Activated effector memory CD4-positive, alpha-beta T cell treated with anti-CD3 and anti-CD28 coated beads, Interleukin-2, amount 50 U/mL, for 16 hours (primary cell): ENCODE results near the gene EXOC3.

ENCODE experiments used
- DNase-seq: peaks from one replicate; pipeline ENCODE4 v3.0.0-alpha.2; 2020

The EXOC3 gene

DNA sequence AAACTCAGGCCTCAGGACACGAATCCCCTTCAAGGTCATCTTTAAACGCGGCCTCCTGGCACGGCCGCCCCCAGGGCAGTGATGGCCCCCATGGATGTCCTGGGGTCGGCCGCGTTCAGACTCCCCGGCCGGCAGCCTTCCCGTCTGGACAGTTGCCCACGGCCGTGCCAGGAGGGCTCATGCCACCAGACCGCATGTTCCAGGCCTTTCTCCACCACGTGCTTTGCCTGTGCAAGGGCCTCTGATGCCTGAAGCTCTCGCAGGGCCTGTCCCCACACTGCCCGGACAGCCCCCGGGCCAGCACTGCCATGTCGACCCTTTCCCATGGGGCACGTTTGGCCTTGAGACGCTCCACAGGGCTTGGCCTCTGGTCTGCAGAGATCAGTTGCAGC, 46.7 kb downstream of the EXOC3 start:
- no peak for DNase-seq

DNA sequence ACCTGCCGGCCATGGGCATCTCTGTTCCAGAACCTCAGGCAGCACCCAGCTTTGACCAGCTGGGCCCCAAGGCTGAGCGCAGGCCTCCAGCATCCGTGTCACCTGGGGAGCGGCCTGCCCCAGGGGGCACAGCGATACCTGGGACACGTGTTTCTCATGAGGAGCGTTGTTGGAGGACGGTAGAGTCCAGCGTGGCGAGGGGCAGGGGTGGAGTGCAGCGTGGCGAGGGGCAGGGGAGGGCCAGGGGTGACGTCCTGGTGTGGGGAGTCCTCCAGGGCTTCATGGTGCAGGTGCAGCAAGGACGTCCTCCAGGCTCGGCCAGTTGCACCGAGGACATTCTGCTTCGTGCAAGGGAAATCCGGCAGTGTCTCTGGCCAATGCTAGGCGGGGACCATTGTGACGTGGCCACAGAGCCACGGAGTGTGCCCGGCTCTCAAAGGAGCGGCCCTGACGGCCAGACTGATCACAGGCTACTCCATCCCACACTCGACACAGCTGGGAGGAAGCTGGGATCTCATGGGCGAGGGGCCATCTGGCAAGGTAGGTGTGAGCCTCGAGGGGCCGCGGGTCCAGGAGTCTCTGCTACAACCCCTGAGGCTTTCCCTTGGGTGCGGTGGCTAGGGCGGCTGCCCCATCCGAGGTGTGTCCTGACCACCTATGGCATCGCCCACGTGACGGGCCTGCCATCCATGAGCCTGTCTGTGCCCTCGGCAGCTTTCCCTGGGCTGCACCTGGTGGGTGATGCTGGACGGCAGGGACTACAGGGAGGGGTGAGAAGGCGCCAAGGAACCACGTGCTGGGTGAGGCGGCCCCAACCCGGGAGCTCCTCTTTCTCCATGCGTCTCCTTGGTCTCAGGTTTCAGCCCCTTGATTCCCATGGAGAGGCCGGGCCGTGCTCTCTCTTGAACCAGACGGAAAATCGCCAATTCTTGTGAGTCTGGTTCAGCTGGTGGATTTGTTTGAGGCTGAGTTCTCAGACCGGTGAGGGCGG, 47.4 kb downstream of the EXOC3 start:
- no peak for DNase-seq

GRCh38 chr5:491119-491855, 48.3 kb downstream of the EXOC3 start:
- no peak for DNase-seq

DNA sequence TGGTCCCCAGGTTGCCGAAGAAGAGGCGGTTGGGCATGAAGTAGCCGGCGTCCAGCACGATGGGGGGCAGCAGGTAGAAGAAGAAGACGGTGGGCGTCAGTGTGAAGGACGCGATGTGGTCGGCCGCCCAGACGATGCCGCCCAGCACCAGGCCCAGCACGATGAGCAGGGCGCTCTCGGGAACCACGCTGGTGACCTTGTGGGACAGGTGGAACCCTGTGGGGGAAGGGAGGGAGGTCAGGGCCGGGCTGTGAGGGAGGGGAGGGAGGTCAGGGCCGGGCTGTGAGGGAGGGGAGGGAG, 48.8 kb downstream of the EXOC3 start:
- no peak for DNase-seq

DNA sequence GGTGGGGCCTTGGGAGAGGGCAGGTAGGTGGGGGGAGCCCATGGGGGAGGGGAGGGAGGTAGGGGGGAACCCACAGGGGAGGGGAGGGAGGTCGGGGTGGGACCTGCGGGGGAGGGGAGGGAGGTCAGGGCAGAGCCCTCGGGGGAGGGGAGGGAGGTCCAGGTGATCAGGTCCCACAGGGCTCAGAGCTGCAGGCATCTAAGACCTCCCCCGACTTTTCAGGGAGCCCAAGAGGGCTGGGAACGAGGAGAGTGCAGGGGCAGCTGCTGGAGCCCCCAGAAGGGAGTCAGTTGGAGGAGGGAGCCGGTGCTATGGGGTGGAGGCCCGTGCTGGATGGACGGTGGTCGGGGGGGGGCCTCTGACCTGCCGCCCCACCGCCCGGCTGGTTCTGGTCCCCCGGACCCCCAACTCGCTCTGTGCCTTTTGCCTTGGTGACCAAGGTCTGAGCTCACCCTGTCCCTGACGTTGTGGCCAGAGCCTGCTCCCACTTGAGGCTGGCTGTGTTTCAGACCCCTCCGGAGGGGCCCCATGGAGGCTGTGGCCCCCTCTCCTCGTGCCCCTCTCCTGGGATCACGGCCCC, 49.4 kb downstream of the EXOC3 start:
- DNase-seq: no peak

DNA sequence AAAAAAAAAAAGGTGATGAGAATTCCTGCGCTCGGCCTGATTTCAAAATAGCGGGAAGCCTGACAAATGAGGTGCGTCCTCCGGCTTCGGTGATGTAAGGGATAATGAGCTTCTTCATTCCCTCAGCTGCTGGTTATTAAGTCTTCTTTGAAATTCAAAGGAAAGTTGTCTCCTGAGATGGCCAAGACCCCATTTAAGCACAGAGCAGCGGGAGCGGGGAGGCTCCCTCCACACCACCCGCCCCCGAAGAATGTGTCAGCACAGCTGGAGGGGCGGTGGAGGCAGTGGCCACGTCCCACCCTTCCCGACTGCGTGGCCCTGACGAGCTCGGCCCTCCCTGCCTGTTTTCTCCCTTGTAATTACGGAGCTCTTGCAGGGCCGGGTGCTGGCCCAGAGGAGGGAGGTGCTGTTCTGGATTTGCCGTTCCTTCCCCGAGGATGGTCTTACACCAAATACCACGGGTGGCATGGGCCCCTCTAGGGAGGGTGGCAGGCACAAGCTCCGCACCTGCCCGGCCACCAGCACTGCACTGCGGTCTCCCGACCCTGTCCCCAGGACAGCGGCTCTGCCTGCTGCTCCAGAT, 50.2 kb downstream of the EXOC3 start:
- no peak for DNase-seq

GRCh38 chr5:493758-494157, 50.8 kb downstream of the EXOC3 start:
- no peak for DNase-seq

DNA sequence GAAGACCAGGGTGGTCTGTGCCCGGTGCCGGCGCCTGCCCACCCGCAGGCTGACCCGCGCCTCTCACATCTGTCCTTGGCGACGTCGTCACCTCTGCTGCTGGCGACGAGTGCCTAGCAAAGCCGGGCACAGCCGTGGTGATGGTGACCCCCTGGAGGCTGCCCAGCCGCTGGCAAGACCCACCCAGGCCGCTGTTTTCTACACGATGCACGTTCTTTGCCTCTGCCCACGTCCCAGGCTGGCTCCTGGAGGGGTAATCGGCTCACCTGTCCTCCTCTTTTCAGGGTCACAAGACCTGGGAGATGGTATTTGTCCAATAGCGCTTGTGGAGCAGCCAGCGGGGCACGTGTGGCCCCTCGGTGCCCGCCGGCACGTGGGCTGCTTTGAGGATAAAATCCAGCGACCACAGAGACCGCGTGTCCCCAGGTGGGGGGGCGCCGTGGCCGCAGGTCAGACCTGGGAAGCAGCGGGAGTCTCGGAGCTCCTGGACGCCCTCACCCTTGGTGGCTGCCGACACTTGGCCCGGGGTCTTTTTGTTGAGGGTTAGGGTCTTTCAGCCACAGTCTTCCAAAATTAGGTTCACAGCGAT, 51.8 kb downstream of the EXOC3 start:
- no peak for DNase-seq

- no peak for DNase-seq
These were observed 53.1 kb downstream of the EXOC3 start for GRCh38 chr5:496028-496427.

DNA sequence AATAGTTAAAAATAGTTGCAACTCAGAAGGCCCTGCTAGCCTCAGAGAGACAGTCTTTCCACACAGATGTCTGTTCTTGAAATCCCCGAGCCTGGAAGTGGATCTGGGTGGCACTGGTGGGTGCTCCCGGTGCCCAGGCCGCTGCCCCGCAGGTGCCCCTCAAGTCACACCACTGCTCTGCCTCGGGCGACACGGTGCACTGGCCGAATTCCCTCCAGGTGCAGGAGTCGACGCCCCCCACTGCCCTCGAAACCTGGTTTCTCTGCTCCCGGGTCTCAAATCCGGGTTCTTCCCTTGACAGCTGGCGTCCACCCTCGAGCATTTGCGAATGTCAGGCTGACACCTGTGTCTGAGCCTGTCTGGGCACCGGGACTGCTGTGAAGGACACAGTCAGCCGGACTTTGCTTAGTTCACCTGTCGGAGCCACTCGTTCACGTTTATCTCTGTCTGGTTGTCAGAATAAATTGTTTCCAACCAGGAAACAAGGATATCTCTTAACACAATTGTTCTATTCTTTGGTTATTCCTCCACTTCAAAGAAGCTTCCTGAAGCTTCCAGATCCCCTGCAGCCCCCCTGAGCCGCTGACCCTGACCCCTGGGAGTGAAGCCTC, 54.2 kb downstream of the EXOC3 start:
- no peak for DNase-seq

- no peak for DNase-seq
These were observed 55.0 kb downstream of the EXOC3 start for GRCh38 chr5:497871-498509.

DNA sequence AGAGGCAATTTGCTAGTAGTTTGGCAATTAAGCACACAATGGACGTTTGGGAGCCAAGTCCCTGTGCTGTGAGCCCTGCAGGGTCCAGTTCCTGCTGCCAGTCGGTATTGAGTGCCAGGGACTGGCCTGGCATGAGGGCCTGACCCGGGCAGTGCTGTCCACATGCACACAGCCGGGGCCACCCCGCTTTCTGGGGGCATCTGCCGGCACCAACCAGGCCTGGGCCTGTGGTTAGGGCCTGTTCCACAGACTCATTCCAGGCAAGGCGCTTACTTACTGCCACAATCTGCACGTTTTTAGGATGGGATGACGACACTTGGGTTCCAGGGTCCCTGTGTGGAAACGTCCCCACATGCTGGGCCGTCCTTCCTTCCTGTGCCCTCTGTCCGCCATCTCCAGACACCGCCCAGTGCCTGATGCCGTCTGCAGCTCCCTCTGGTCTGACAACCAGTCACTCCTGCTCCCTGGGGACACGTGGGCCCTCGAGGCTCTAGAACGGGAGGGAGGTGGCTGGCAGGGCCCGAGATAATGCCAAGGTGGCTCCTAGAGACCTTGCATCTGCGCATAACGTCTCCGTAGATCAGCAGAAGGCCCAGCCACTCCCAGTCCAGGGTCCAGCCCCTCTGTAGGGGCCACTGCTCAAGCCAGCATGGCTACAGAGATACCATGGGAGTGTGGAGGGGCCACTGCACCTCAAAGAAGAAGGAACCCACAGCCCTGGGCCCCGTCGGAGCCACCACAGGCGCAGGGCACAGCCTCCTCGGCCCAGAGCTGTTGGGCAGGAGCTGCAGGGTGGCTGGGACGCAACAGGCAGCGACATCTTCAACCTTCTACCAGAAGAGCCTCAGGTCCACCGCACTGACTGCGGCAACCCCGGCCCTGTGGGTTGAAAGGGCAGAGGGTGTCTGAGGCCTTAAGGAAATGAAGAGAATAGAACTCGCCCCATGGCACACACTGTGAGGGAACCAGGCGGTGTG, 56.5 kb downstream of the EXOC3 start:
- no peak for DNase-seq

DNA sequence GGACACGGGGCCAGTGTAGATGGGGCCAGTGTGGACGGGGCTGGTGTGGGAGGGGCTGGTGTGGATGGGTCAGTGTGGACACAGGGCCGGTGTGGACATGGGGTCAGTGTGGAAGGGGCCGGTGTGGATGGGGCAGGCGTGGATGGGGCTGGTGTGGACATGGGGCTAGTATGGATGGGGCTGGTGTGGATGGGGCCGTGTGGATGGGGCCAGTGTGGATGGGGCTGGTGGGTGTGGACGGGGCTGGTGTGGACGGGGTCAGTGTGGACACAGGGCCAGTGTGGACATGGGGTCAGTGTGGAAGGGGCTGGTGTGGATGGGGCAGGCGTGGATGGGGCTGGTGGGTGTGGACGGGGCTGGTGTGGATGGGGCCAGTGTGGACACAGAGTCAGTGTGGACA, 57.5 kb downstream of the EXOC3 start:
- no peak for DNase-seq

GRCh38 chr5:501105-501830, 58.3 kb downstream of the EXOC3 start:
- DNase-seq: no peak

DNA sequence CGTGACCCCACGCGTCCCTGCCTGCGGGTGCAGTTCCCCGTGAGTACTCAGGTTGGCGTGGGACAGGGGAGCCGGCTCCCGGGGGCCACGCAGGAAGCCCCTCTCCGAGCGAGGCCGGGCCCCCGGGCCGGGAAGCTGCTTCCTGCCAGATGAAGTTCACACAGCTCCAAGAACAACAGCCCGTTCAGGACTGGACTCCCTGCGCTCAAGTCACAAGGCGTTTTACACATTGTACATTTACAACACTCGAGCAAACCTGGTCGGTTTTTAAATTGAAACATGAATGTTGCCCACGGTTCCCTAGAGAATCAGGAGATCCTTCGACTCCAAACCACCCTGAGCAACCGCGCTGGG, 58.8 kb downstream of the EXOC3 start:
- DNase-seq: no peak

- DNase-seq: no peak
These were observed 59.5 kb downstream of the EXOC3 start for GRCh38 chr5:502325-503079.

DNA sequence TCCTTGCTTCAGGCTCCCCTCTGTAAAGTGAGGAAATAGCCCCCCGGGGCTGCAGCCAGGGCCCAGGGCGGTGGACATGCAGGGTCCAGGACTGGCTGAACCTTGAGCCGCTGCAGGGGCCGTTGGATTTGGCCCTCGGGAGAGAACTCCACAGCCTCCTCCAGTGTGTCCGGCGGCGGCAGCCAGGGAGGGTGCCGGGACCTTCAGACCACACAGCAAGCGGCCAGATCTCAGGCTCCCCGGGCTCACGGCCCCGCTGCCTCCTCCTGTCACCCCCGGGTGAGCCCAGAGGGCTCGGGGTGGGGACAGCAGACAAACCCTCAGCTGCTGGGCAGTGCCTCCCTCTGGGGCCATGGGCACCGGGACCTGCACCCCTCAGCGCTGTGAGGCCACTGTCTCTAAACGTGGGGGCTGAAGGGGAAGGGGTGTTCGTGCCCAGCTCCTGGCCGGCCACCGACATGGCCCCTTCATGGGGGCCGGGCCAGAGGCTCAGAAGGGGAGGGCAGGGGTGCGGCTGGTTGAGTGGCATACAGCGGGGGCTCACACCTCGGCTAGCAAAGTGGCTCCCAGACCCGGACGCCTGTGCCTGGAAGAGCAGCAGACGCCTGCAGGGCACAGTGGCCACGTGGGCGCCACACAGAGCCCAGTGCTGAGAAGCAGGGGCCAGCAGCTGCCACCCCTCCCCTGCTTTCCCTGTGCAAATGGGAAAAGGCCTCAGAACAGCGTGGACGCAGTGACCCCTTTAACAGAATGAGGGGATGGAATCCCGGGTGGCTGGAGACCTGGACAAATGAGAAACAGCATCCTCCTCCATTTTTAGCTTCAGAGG, 61.6 kb downstream of the EXOC3 start:
- no peak for DNase-seq

DNA sequence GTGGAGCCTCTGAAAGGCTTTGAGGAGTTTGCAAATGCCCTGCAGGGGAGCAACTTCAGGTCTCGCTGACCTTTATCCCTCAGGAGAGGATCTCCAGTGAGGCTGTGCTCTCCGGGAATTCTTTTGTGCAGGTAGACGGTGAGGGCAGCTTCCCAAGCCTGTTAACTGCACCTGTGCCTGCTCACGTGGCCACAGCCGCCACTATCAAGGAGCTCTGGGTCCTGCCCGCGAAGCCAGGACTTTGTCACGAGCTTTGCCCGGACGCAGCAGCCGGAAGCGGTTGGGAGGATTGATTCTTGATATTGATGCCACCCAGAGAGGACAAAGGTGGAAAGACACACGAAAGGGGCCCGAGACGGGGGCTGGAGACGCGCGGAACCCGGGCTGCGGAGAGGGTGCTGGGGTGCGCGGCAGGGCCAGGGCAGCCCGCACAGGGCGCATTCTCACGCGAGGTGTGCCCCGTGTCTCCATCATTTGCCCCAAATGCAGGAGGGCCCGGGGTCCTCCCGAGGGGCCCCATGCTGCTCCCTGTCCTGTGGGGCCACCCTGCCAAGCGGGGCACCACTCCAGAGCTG, 63.1 kb downstream of the EXOC3 start:
- DNase-seq: no peak
